GM23338 (cell line): ENCODE data around the gene EMID1. TPM values are rescaled to one million over a fixed set of nuclear protein-coding genes. Genes with fewer than 3 reads are reported as not detected.

Experiments
- ATAC-seq: fragments of 200-7000 bp; cut with Tn5 transposase; 3 replicates; pipeline ENCODE4 v1.9.1; 2020
- DNase-seq: peaks from one replicate; pipeline ENCODE4 v3.0.0-alpha.2; 2015; ENCODE audit warnings: low spot score
- H2AFZ ChIP-seq: fragments of 200-600 bp; sonication (generic); 2 replicates; pipeline ENCODE4 v1.8.0; 2016; ENCODE audit warnings: antibody characterized with exemption, mild to moderate bottlenecking, moderate library complexity
- H3F3A ChIP-seq: fragments of 200-600 bp; sonication (generic); replicated peaks from 2 replicates; pipeline ENCODE4 v1.8.0; 2017; ENCODE audit warnings: antibody characterized with exemption, mixed run types, low read depth
- H3K27ac ChIP-seq: fragments of 200-600 bp; sonication (generic); 2 replicates; pipeline ENCODE4 v1.6.1; 2016; ENCODE audit warnings: low read depth
- H3K27me3 ChIP-seq: fragments of 200-600 bp; sonication (generic); 2 replicates; pipeline ENCODE4 v1.8.0; 2016; ENCODE audit warnings: mild to moderate bottlenecking, mixed run types, moderate library complexity; ENCODE audit not compliant: insufficient read depth
- H3K36me3 ChIP-seq: fragments of 200-600 bp; sonication (generic); 2 replicates; pipeline ENCODE4 v1.8.0; 2016; ENCODE audit warnings: mild to moderate bottlenecking; ENCODE audit not compliant: insufficient read depth
- H3K4me1 ChIP-seq: fragments of 200-600 bp; sonication (generic); 2 replicates; pipeline ENCODE4 v1.8.0; 2016; ENCODE audit warnings: mild to moderate bottlenecking, moderate library complexity; ENCODE audit not compliant: insufficient read depth
- H3K4me2 ChIP-seq: fragments of 200-600 bp; sonication (generic); 2 replicates; pipeline ENCODE4 v1.7.1; 2017; ENCODE audit warnings: mixed run types
- H3K4me3 ChIP-seq: fragments of 200-600 bp; sonication (generic); 2 replicates; pipeline ENCODE4 v1.6.1; 2016; ENCODE audit warnings: mixed run types
- H3K79me2 ChIP-seq: fragments of 200-600 bp; sonication (generic); replicated peaks from 2 replicates; pipeline ENCODE4 v1.8.0; 2017; ENCODE audit warnings: mild to moderate bottlenecking; ENCODE audit not compliant: insufficient read depth
- H3K9me2 ChIP-seq: fragments of 200-600 bp; sonication (generic); 2 replicates; pipeline ENCODE4 v1.8.0; 2017; ENCODE audit not compliant: insufficient read depth
- H4K20me1 ChIP-seq: fragments of 200-600 bp; sonication (generic); replicated peaks from 2 replicates; pipeline ENCODE4 v1.8.0; 2017; ENCODE audit warnings: mild to moderate bottlenecking; ENCODE audit not compliant: insufficient read depth
- H3K27ac Mint-ChIP-seq: 2 replicates; pipeline ENCODE4 v1.8.0; 2020; ENCODE audit warnings: inconsistent platforms, mild to moderate bottlenecking, moderate library complexity, mixed read lengths
- H3K27me3 Mint-ChIP-seq: 3 replicates; pipeline ENCODE4 v1.8.0; 2022; ENCODE audit warnings: low read depth, mild to moderate bottlenecking, moderate library complexity, mixed read lengths, inconsistent platforms; ENCODE audit not compliant: insufficient read depth, poor library complexity
- H3K36me3 Mint-ChIP-seq: 3 replicates; pipeline ENCODE4 v1.8.0; 2021; ENCODE audit warnings: low read depth, mild to moderate bottlenecking, inconsistent platforms, moderate library complexity, mixed read lengths
- H3K4me1 Mint-ChIP-seq: 3 replicates; pipeline ENCODE4 v1.8.0; 2020; ENCODE audit warnings: mild to moderate bottlenecking, inconsistent platforms, mixed read lengths
- H3K4me3 Mint-ChIP-seq: 3 replicates; pipeline ENCODE4 v1.8.0; 2021; ENCODE audit warnings: moderate library complexity, mild to moderate bottlenecking, inconsistent platforms, mixed read lengths
- H3K9me3 Mint-ChIP-seq: 3 replicates; pipeline ENCODE4 v1.8.0; 2020; ENCODE audit warnings: moderate library complexity, mild to moderate bottlenecking, inconsistent platforms, mixed read lengths
- EZH2phosphoT487 ChIP-seq: fragments of 200-600 bp; sonication (generic); IDR thresholded peaks from one replicate; pipeline ENCODE4 v1.8.1; 2018; ENCODE audit warnings: antibody characterized with exemption; ENCODE audit not compliant: unreplicated experiment
- JUNB ChIP-seq: IDR thresholded peaks from one replicate; pipeline ENCODE4 v1.6.1; 2016; ENCODE audit warnings: antibody characterized with exemption; ENCODE audit not compliant: unreplicated experiment
- POLR2AphosphoS5 ChIP-seq: IDR thresholded peaks from 2 replicates; pipeline ENCODE4 v1.6.1; 2016; ENCODE audit warnings: antibody characterized with exemption, low read depth
- long read RNA-seq: library from polyadenylated mRNA; unstranded; transcript quantifications from one replicate; pipeline ENCODE4 v2.0.0, GENCODE V29; 2020; ENCODE audit not compliant: unreplicated experiment
- polyA plus RNA-seq: library from polyadenylated mRNA; unstranded; fragments of >200 nt; fragmentation: Nextera tagmentation; extraction: Ambion mirVana; gene quantifications from 2 replicates; pipeline ENCODE4 v1.2.1, GENCODE V29; 2016
- total RNA-seq: library from RNA; depleted of rRNA; stranded (reverse); fragments of >200 nt; shearing (Covaris generic); gene quantifications from 2 replicates; pipeline ENCODE4 v1.2.3, GENCODE V29; 2014; rRNA removed
- TF ChIP-seq, protein P1 (sequence below), 2 experiments: fragments of 200-600 bp in 1 of 2; sonication (generic) in 1 of 2; conservative IDR thresholded peaks; 2 replicates each; pipeline versions ENCODE4 v1.5.1 to v1.6.1; 2016 to 2017; ENCODE audit warnings: antibody characterized with exemption in 2 of 2, low read depth in 2 of 2, mild to moderate bottlenecking in 2 of 2, moderate library complexity in 1 of 2
- TF ChIP-seq, protein P2 (sequence below): fragments of 250-450 bp; sonication (Bioruptor Pico); IDR thresholded peaks from 2 replicates; pipeline ENCODE4 v1.5.0; 2020; ENCODE audit warnings: mild to moderate bottlenecking, moderate library complexity

Gene EMID1
- total RNA-seq (13.2 and 13.4 TPM in 2 replicates), polyA plus RNA-seq (3.0 and 3.5 TPM in 2 replicates)
- long read RNA-seq, partial matches to known transcripts, result 1 of 1 reads
- long read RNA-seq, other reads (novel, unspliced or antisense), result 0 of 1 reads

DNA sequence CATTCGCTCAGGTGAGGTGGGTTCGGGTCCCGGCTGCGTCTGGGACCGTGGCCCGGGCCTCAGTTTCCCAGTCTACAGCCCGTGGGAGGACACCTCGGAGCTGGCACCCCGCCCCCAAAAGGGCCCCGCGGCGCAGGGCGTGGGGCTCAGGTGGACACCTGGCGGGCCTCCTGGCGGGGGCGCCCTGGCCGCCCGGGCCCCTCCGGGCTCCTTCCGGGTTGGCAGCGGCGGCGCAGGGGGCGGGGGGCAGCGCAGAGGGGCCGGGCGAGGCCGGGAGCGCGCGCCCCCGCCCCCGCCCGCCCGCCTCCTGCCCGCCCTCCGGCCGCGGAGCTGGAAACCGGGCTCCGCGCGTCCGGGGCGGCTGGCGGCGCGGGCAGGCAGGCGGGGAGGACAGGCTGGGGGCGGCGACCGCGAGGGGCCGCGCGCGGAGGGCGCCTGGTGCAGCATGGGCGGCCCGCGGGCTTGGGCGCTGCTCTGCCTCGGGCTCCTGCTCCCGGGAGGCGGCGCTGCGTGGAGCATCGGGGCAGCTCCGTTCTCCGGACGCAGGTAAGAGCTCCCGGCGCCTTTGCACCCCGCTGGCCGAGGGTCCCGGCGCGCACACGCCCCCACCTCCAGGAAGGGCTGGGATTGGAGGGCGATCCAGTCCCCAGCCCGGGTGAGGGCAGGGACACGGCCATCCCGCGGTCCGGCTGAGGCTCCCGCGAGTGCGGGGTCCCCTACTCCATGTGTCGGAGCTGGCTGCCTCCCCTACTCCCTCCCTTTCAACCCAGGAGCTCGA, at the start of gene EMID1:
Gene EMID1 (plus strand): TSS at position 303 of the 778 bp plus-strand sequence. CDS start 143 bp downstream, at position 446.
- H3K4me1 Mint-ChIP-seq, result peaks cover 30% of the 10 kb centered on the region
- no peaks in the 10 kb centered on the region for H3K9me3 Mint-ChIP-seq
- H3K9me2 ChIP-seq, result no peaks in the 10 kb centered on the region
- peaks cover 25% of the 10 kb centered on the region for H3K27me3 Mint-ChIP-seq
- H3K4me3 Mint-ChIP-seq, result peak within 1 kb of the TSS; percentile 83
- H3K27ac Mint-ChIP-seq, result no peak within 1 kb of the TSS
- no peaks in the 10 kb centered on the region for H3K36me3 ChIP-seq
- H3F3A ChIP-seq, result 0 out of 2 replicates have a peak, but pooled peaks cover 17% of the 10 kb centered on the region
- no peak within 1 kb of the TSS for H3K27ac ChIP-seq
- no peaks in the 10 kb centered on the region for H3K79me2 ChIP-seq
- peak within 1 kb of the TSS; percentile 77 for H3K4me2 ChIP-seq
- peak; percentile 67 for DNase-seq
- H4K20me1 ChIP-seq, result no peaks in the 10 kb centered on the region
- ATAC-seq, result peak; percentile 50
- peaks cover 14% of the 10 kb centered on the region; the same call in 1 of the 2 replicates for H3K4me1 ChIP-seq
- no peaks in the 10 kb centered on the region; the same call in 2 of the 3 replicates for H3K36me3 Mint-ChIP-seq
- peaks cover 7% of the 10 kb centered on the region; the same call in 1 of the 2 replicates for H3K27me3 ChIP-seq
- H2AFZ ChIP-seq, result peak within 1 kb of the TSS; percentile 97
- 0 out of 2 replicates have a peak, but pooled peaks have one; percentile 33 for TF ChIP-seq POLR2AphosphoS5
- TF ChIP-seq EZH2phosphoT487, result no peak
- TF ChIP-seq, protein P1, sequence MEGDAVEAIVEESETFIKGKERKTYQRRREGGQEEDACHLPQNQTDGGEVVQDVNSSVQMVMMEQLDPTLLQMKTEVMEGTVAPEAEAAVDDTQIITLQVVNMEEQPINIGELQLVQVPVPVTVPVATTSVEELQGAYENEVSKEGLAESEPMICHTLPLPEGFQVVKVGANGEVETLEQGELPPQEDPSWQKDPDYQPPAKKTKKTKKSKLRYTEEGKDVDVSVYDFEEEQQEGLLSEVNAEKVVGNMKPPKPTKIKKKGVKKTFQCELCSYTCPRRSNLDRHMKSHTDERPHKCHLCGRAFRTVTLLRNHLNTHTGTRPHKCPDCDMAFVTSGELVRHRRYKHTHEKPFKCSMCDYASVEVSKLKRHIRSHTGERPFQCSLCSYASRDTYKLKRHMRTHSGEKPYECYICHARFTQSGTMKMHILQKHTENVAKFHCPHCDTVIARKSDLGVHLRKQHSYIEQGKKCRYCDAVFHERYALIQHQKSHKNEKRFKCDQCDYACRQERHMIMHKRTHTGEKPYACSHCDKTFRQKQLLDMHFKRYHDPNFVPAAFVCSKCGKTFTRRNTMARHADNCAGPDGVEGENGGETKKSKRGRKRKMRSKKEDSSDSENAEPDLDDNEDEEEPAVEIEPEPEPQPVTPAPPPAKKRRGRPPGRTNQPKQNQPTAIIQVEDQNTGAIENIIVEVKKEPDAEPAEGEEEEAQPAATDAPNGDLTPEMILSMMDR (conservative IDR thresholded peaks at IDR 0.05; ENCODE audit: low read depth in 2 of 2), result peak in 1 of 2 experiments; percentile 33; a peak in 2 of 4 replicates
- TF ChIP-seq, protein P2, sequence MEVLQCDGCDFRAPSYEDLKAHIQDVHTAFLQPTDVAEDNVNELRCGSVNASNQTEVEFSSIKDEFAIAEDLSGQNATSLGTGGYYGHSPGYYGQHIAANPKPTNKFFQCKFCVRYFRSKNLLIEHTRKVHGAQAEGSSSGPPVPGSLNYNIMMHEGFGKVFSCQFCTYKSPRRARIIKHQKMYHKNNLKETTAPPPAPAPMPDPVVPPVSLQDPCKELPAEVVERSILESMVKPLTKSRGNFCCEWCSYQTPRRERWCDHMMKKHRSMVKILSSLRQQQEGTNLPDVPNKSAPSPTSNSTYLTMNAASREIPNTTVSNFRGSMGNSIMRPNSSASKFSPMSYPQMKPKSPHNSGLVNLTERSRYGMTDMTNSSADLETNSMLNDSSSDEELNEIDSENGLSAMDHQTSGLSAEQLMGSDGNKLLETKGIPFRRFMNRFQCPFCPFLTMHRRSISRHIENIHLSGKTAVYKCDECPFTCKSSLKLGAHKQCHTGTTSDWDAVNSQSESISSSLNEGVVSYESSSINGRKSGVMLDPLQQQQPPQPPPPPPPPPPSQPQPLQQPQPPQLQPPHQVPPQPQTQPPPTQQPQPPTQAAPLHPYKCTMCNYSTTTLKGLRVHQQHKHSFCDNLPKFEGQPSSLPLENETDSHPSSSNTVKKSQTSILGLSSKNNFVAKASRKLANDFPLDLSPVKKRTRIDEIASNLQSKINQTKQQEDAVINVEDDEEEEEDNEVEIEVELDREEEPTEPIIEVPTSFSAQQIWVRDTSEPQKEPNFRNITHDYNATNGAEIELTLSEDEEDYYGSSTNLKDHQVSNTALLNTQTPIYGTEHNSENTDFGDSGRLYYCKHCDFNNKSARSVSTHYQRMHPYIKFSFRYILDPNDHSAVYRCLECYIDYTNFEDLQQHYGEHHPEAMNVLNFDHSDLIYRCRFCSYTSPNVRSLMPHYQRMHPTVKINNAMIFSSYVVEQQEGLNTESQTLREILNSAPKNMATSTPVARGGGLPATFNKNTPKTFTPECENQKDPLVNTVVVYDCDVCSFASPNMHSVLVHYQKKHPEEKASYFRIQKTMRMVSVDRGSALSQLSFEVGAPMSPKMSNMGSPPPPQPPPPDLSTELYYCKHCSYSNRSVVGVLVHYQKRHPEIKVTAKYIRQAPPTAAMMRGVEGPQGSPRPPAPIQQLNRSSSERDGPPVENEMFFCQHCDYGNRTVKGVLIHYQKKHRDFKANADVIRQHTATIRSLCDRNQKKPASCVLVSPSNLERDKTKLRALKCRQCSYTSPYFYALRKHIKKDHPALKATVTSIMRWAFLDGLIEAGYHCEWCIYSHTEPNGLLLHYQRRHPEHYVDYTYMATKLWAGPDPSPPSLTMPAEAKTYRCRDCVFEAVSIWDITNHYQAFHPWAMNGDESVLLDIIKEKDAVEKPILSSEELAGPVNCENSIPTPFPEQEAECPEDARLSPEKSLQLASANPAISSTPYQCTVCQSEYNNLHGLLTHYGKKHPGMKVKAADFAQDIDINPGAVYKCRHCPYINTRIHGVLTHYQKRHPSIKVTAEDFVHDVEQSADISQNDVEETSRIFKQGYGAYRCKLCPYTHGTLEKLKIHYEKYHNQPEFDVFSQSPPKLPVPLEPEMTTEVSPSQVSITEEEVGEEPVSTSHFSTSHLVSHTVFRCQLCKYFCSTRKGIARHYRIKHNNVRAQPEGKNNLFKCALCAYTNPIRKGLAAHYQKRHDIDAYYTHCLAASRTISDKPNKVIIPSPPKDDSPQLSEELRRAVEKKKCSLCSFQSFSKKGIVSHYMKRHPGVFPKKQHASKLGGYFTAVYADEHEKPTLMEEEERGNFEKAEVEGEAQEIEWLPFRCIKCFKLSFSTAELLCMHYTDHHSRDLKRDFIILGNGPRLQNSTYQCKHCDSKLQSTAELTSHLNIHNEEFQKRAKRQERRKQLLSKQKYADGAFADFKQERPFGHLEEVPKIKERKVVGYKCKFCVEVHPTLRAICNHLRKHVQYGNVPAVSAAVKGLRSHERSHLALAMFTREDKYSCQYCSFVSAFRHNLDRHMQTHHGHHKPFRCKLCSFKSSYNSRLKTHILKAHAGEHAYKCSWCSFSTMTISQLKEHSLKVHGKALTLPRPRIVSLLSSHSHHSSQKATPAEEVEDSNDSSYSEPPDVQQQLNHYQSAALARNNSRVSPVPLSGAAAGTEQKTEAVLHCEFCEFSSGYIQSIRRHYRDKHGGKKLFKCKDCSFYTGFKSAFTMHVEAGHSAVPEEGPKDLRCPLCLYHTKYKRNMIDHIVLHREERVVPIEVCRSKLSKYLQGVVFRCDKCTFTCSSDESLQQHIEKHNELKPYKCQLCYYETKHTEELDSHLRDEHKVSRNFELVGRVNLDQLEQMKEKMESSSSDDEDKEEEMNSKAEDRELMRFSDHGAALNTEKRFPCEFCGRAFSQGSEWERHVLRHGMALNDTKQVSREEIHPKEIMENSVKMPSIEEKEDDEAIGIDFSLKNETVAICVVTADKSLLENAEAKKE, result no peak
- TF ChIP-seq JUNB, result no peak
- peak within 1 kb of the TSS; percentile 78 for H3K4me3 ChIP-seq
